K562 (cell line): ENCODE results near the gene ANKRD16. TPM values are rescaled to one million over a fixed set of nuclear protein-coding genes. Genes with fewer than 3 reads are reported as not detected.
A peak's percentile ranks its signal among the peaks of the same experiment; 100 is the strongest.

Source experiments
- CAMTA2 ChIP-seq: fragments of 250-450 bp; sonication (Bioruptor Pico); conservative IDR thresholded peaks from 2 replicates; pipeline ENCODE4 v1.5.1; 2022
- HDAC6 ChIP-seq: IDR thresholded peaks from 2 replicates; pipeline ENCODE4 v1.6.1; 2012; ENCODE audit warnings: low read depth, mild to moderate bottlenecking, control low read depth, inconsistent platforms, low read length, moderate library complexity
- MIER1 ChIP-seq: fragments of 450-650 bp; IDR thresholded peaks from 2 replicates; pipeline ENCODE4 v1.6.1; 2016; ENCODE audit warnings: antibody characterized with exemption, mild to moderate bottlenecking, low read depth
- MTF1 ChIP-seq: fragments of 250-450 bp; sonication (Bioruptor Pico); IDR thresholded peaks from 2 replicates; pipeline ENCODE4 v1.9.0; 2021; ENCODE audit warnings: moderate library complexity, mild to moderate bottlenecking, inconsistent platforms, borderline replicate concordance
- NBN ChIP-seq: fragments of 450-650 bp; IDR thresholded peaks from 2 replicates; pipeline ENCODE4 v1.6.1; 2016; ENCODE audit warnings: low read depth, mild to moderate bottlenecking
- NFRKB ChIP-seq: fragments of 450-650 bp; IDR thresholded peaks from 2 replicates; pipeline ENCODE4 v1.6.1; 2016; ENCODE audit warnings: low read depth
- PHF20 ChIP-seq: fragments of 450-650 bp; IDR thresholded peaks from 2 replicates; pipeline ENCODE4 v1.6.1; 2018; ENCODE audit not compliant: partially characterized antibody
- PML ChIP-seq: IDR thresholded peaks from 2 replicates; pipeline ENCODE4 v1.6.1; 2012; ENCODE audit warnings: low read length, inconsistent platforms
- POLR2A ChIP-seq: fragments of 450-650 bp; conservative IDR thresholded peaks from 2 replicates; pipeline ENCODE4 v1.6.1; 2016
- POLR2H ChIP-seq: IDR thresholded peaks from 2 replicates; pipeline ENCODE4 v1.6.1; 2016; ENCODE audit warnings: missing genetic modification characterization, low read depth, mild to moderate bottlenecking, control low read depth, missing compliant biosample characterization, moderate library complexity
- VEZF1 ChIP-seq: fragments of 200-800 bp; sonication (Bioruptor generic); IDR thresholded peaks from 2 replicates; pipeline ENCODE4 v1.6.1; 2017; ENCODE audit warnings: missing genetic modification characterization, missing compliant biosample characterization
- XRCC5 ChIP-seq: fragments of 200-400 bp; formaldehyde crosslinking; IDR thresholded peaks from 2 replicates; pipeline ENCODE4 v1.6.1; 2017; ENCODE audit warnings: low read depth, mild to moderate bottlenecking, low read length
- ZBTB26 ChIP-seq: fragments of 450-650 bp; formaldehyde crosslinking; IDR thresholded peaks from 2 replicates; pipeline ENCODE4 v1.4.0; 2022; ENCODE audit warnings: missing genetic modification characterization
- ZBTB43 ChIP-seq: sonication (generic); formaldehyde crosslinking; IDR thresholded peaks from 2 replicates; pipeline ENCODE4 v1.8.0; 2023; ENCODE audit warnings: mild to moderate bottlenecking, missing genetic modification reagents
- ZNF57 ChIP-seq: fragments of 450-650 bp; formaldehyde crosslinking; IDR thresholded peaks from 2 replicates; pipeline ENCODE4 v1.4.0; 2020; ENCODE audit warnings: mild to moderate bottlenecking, moderate library complexity
- ZNF764 ChIP-seq: fragments of 250-450 bp; sonication (Bioruptor Pico); IDR thresholded peaks from 2 replicates; pipeline ENCODE4 v1.4.0; 2020; ENCODE audit warnings: low read depth, mild to moderate bottlenecking, moderate library complexity
- polyA plus RNA-seq, 8 experiments: library from polyadenylated mRNA; depleted of rRNA in 4 of 8; stranded (reverse) in 5 of 8; unstranded in 3 of 8; fragments of >200 nt; fragmentation: Nextera tagmentation in 2 of 8; fragmentation: Illumina TruSeq in 1 of 8; extraction: Ambion mirVana in 2 of 8; extraction: Trizol in 1 of 8; gene quantifications; 2 replicates each; pipeline versions ENCODE4 v1.2.1 to v1.2.3, GENCODE V29; 2011 to 2014; ENCODE audit warnings: inconsistent platforms in 1 of 8, missing spikeins in 1 of 8
- total RNA-seq, 7 experiments: library from RNA; depleted of rRNA in 6 of 7; stranded (reverse); fragments of >200 nt in 6 of 7; fragmentation: Illumina TruSeq in 2 of 7; extraction: Trizol in 2 of 7; gene quantifications; 2 replicates each; pipeline versions ENCODE4 v1.2.1 to v1.2.3, GENCODE V29; 2011 to 2021; ENCODE audit warnings: low replicate concordance in 1 of 7
- TF ChIP-seq, protein P1 (sequence below): fragments of 250-450 bp; sonication (Bioruptor Pico); IDR thresholded peaks from 2 replicates; pipeline ENCODE4 v1.4.0; 2020
- TF ChIP-seq, protein P2 (sequence below): fragments of 150-350 bp; conservative IDR thresholded peaks from 2 replicates; pipeline ENCODE4 v1.6.1; 2014; ENCODE audit warnings: low read length
- TF ChIP-seq, protein P3 (sequence below): fragments of 450-650 bp; formaldehyde crosslinking; IDR thresholded peaks from 2 replicates; pipeline ENCODE4 v1.4.0; 2020; ENCODE audit warnings: mild to moderate bottlenecking, mixed read lengths

The ANKRD16 gene
- total and polyA plus RNA-seq, 9 of the 15 experiments (the other 6 are each of a cell fraction or from before 2014, with no cell fraction given): 1.5 to 16.0 (median 9.5) TPM

DNA sequence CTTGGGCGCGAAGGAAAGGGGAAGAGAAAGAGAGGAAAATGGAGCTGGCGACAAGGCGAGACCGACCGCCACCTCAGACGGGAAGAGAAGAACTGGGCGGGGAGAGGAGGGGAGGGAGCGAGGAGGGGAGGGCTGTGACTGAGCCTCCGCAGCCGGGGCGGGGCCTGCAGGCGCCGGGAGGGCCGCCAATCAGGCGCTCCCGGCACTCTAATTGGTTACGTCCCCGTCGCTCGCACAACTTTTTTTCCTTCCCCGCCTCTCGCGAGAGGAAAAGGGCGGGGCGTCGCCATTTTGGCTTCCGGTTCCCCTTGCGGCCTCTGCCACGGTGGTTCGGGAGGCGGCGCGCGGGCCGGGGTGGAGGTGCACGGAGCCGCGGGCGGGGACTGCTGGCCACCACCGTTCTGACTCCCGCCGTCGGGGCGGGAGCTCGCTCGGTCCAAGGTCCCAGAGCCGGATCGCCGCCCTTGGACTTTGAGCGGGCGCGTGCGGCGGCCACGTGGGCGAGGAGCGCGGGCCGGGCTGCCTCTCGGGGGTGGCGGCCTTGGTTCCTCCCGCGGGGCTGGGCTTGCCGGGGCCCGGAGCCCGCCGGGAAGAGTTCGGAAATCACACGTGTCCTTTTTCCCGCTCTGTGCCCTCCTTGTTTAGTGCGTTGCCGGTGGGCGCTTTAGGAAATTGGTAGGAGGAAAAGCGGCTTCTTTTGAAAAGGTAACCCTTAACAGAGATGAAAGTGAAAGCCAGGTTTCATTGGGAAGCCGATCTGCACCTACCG is 76.2 kb downstream of the ANKRD16 start, which contains the start of gene GDI2 (continued):
- TF ChIP-seq ZBTB43 (CRISPR knock-in tag): no peak; the same call in none of the 2 replicates
- no peak for TF ChIP-seq ZNF764 (CRISPR knock-in tag)
- TF ChIP-seq VEZF1 (CRISPR knock-in tag): peak; percentile 91
- peak; percentile 85 for TF ChIP-seq PHF20
- TF ChIP-seq NBN: no peak
- no peak for TF ChIP-seq MTF1 (CRISPR knock-in tag)
- no peak for TF ChIP-seq HDAC6
- no peak for TF ChIP-seq ZNF57 (CRISPR knock-in tag)
- TF ChIP-seq ZBTB26 (CRISPR knock-in tag): peak; percentile 46; the same call in 1 of the 2 replicates
- TF ChIP-seq POLR2H: peak; percentile 89
- TF ChIP-seq NFRKB: peak; percentile 73; the same call in 1 of the 2 replicates
- TF ChIP-seq MIER1: no peak
- no peak for TF ChIP-seq CAMTA2 (CRISPR knock-in tag)
- TF ChIP-seq POLR2A: peak; percentile 98
- peak; percentile 65; the same call in 1 of the 2 replicates for TF ChIP-seq XRCC5
- peak; percentile 88 for TF ChIP-seq PML
- TF ChIP-seq, protein P1, sequence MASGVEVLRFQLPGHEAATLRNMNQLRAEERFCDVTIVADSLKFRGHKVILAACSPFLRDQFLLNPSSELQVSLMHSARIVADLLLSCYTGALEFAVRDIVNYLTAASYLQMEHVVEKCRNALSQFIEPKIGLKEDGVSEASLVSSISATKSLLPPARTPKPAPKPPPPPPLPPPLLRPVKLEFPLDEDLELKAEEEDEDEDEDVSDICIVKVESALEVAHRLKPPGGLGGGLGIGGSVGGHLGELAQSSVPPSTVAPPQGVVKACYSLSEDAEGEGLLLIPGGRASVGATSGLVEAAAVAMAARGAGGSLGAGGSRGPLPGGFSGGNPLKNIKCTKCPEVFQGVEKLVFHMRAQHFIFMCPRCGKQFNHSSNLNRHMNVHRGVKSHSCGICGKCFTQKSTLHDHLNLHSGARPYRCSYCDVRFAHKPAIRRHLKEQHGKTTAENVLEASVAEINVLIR (CRISPR knock-in tag): no peak
- TF ChIP-seq, protein P2, sequence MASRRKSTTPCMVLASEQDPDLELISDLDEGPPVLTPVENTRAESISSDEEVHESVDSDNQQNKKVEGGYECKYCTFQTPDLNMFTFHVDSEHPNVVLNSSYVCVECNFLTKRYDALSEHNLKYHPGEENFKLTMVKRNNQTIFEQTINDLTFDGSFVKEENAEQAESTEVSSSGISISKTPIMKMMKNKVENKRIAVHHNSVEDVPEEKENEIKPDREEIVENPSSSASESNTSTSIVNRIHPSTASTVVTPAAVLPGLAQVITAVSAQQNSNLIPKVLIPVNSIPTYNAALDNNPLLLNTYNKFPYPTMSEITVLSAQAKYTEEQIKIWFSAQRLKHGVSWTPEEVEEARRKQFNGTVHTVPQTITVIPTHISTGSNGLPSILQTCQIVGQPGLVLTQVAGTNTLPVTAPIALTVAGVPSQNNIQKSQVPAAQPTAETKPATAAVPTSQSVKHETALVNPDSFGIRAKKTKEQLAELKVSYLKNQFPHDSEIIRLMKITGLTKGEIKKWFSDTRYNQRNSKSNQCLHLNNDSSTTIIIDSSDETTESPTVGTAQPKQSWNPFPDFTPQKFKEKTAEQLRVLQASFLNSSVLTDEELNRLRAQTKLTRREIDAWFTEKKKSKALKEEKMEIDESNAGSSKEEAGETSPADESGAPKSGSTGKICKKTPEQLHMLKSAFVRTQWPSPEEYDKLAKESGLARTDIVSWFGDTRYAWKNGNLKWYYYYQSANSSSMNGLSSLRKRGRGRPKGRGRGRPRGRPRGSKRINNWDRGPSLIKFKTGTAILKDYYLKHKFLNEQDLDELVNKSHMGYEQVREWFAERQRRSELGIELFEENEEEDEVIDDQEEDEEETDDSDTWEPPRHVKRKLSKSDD: no peak
- TF ChIP-seq, protein P3, sequence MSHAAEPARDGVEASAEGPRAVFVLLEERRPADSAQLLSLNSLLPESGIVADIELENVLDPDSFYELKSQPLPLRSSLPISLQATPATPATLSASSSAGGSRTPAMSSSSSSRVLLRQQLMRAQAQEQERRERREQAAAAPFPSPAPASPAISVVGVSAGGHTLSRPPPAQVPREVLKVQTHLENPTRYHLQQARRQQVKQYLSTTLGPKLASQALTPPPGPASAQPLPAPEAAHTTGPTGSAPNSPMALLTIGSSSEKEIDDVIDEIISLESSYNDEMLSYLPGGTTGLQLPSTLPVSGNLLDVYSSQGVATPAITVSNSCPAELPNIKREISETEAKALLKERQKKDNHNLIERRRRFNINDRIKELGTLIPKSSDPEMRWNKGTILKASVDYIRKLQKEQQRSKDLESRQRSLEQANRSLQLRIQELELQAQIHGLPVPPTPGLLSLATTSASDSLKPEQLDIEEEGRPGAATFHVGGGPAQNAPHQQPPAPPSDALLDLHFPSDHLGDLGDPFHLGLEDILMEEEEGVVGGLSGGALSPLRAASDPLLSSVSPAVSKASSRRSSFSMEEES (CRISPR knock-in tag): no peak
